Esophagus muscularis mucosa (tissue), 4 donors: ENCODE measurements around the gene SHISA2. TPM values are rescaled to one million over a fixed set of nuclear protein-coding genes. Genes with fewer than 3 reads are reported as not detected.
A peak's percentile ranks its signal among the peaks of the same experiment; 100 is the strongest.

Source experiments
- DNase-seq: peaks from one replicate; pipeline ENCODE4 v3.0.0-alpha.2; 2017; ENCODE audit errors: extremely low spot score
- H3K27ac ChIP-seq, 4 donors: fragments of 200-600 bp; sonication (generic); replicated peaks in 1 of 4; 1 replicate in 3 of 4; 2 replicates in 1 of 4; pipeline ENCODE4 v1.5.1; 2016 to 2019; ENCODE audit warnings: mild to moderate bottlenecking in 1 of 4
- H3K27me3 ChIP-seq, 4 donors: fragments of 200-600 bp; sonication (generic); one replicate each; pipeline versions ENCODE4 v1.5.1 to v1.6.0; 2016 to 2019
- H3K36me3 ChIP-seq, 4 donors: fragments of 200-600 bp; sonication (generic); one replicate each; pipeline ENCODE4 v1.5.1; 2016 to 2019
- H3K4me1 ChIP-seq, 4 donors: fragments of 200-600 bp; sonication (generic); one replicate each; pipeline ENCODE4 v1.5.1; 2016 to 2019
- H3K4me3 ChIP-seq, 4 donors: fragments of 200-600 bp; sonication (generic); 1 replicate in 2 of 4; 2 replicates in 2 of 4; pipeline ENCODE4 v1.5.1; 2016 to 2019; ENCODE audit warnings: mild to moderate bottlenecking in 4 of 4, moderate library complexity in 1 of 4
- H3K9me3 ChIP-seq, 4 donors: fragments of 200-600 bp; sonication (generic); 1 replicate in 3 of 4; 2 replicates in 1 of 4; pipeline ENCODE4 v1.5.1; 2016 to 2019
- CTCF ChIP-seq, 3 experiments: fragments of 200-600 bp in 2 of 3; fragments of 450-650 bp in 1 of 3; sonication (generic) in 2 of 3; IDR thresholded peaks; one replicate each; pipeline ENCODE4 v1.5.1; 2017 to 2019; ENCODE audit warnings: antibody characterized with exemption in 3 of 3, mild to moderate bottlenecking in 2 of 3, moderate library complexity in 1 of 3
- EP300 ChIP-seq: sonication (generic); formaldehyde crosslinking; IDR thresholded peaks from one replicate; pipeline ENCODE4 v1.6.1; 2017; ENCODE audit warnings: antibody characterized with exemption
- POLR2A ChIP-seq: fragments of 450-650 bp; IDR thresholded peaks from one replicate; pipeline ENCODE4 v1.6.1; 2017; ENCODE audit warnings: antibody characterized with exemption, moderate library complexity, mild to moderate bottlenecking, low read depth
- POLR2AphosphoS5 ChIP-seq, 2 donors: sonication (generic); formaldehyde crosslinking; IDR thresholded peaks; one replicate each; pipeline ENCODE4 v1.6.1; 2017; ENCODE audit warnings: antibody characterized with exemption in 2 of 2
- WGBS: methylation state at CpG from one replicate; pipeline ENCODE4 v1.1.5; 2018; 5-methylcytosine and 5-hydroxymethylcytosine counted together
- intact Hi-C: fragments of 100-400 bp; cut with DNase I; formaldehyde crosslinking; loops from one replicate; pipeline ENCODE4 v1.15.1; 2023
- total RNA-seq, 4 donors: library from RNA; depleted of rRNA; stranded (reverse); fragments of >200 nt; gene quantifications; one replicate each; pipeline versions ENCODE4 v1.1.0 to v1.2.1, GENCODE V29; 2016

Gene SHISA2
- total RNA-seq, 4 donors from 2014 or later, result 0.78 to 0.98 (median 0.83) TPM; not detected in 1

- no peaks in the 10 kb centered on the region for H3K36me3 ChIP-seq
- intact Hi-C loops, result no loop called here
- peak; percentile 62 for DNase-seq
- H3K27me3 ChIP-seq, result peaks cover 0 to 10% (median 0%) of the 10 kb centered on the region in 4 donors
- peaks cover 0 to 3% (median 0%) of the 10 kb centered on the region in 4 donors for H3K9me3 ChIP-seq
- no peaks in the 10 kb centered on the region for H3K4me1 ChIP-seq
- no peak overlapping the region for H3K4me3 ChIP-seq
- TF ChIP-seq CTCF (IDR thresholded peaks at IDR 0.05), result no peak
- no peak for TF ChIP-seq POLR2AphosphoS5 (IDR thresholded peaks at IDR 0.05)
- TF ChIP-seq EP300, result no peak
- TF ChIP-seq POLR2A, result no peak
- 55% methylated on average over 3 of the region's 3 CpGs for WGBS
- no peak overlapping the region for H3K27ac ChIP-seq
Observed at GRCh38 chr13:26041444-26041843, 10.4 kb downstream of the SHISA2 start.

- Histone ChIP-seq H3K4me3 (no peak overlapping the region), H3K36me3 (no peaks in the 10 kb centered on the region), H3K9me3 (peaks cover 0 to 9% (median 0%) of the 10 kb centered on the region in 4 donors), H3K4me1 (no peaks in the 10 kb centered on the region), H3K27ac (no peak overlapping the region), H3K27me3 (peaks cover 0 to 11% (median 0%) of the 10 kb centered on the region in 4 donors)
- intact Hi-C loops, result no loop called here
- TF ChIP-seq POLR2A, result no peak
- no peak for TF ChIP-seq CTCF (IDR thresholded peaks at IDR 0.05)
- no peak for TF ChIP-seq POLR2AphosphoS5 (IDR thresholded peaks at IDR 0.05)
- TF ChIP-seq EP300, result no peak
- WGBS, result 94% methylated on average over 8 of the region's 8 CpGs
- peak; percentile 90 for DNase-seq
Observed at GRCh38 chr13:26038931-26039475, 12.8 kb downstream of the SHISA2 start.

- H3K27me3 ChIP-seq, result peaks cover 0 to 11% (median 0%) of the 10 kb centered on the region in 4 donors
- 33% methylated on average over 2 of the region's 2 CpGs for WGBS
Observed at GRCh38 chr13:26037302-26037701, 14.5 kb downstream of the SHISA2 start.

GRCh38 chr13:26036383-26036782 is 15.4 kb downstream of the SHISA2 start:
- Histone ChIP-seq H3K9me3 (peaks cover 0 to 9% (median 0%) of the 10 kb centered on the region in 4 donors), H3K27me3 (peaks cover 0 to 11% (median 0%) of the 10 kb centered on the region in 4 donors), H3K4me1 (no peaks in the 10 kb centered on the region), H3K36me3 (no peaks in the 10 kb centered on the region), H3K27ac (no peak overlapping the region), H3K4me3 (no peak overlapping the region)
- TF ChIP-seq CTCF (IDR thresholded peaks at IDR 0.05) (no peak), POLR2AphosphoS5 (IDR thresholded peaks at IDR 0.05) (no peak), EP300 (no peak), POLR2A (no peak)
- WGBS, result 92% methylated on average over 4 of the region's 4 CpGs
- intact Hi-C loops, result no loop called here
- no peak for DNase-seq

More at GRCh38 chr13:26037302-26037701, 14.5 kb downstream of the SHISA2 start:
- Histone ChIP-seq H3K9me3 (peaks cover 0 to 9% (median 0%) of the 10 kb centered on the region in 4 donors), H3K4me3 (no peak overlapping the region), H3K27ac (no peak overlapping the region), H3K36me3 (no peaks in the 10 kb centered on the region), H3K4me1 (no peaks in the 10 kb centered on the region)
- TF ChIP-seq CTCF (IDR thresholded peaks at IDR 0.05) (peak in 1 of 3 experiments; percentile 14), POLR2A (no peak), POLR2AphosphoS5 (IDR thresholded peaks at IDR 0.05) (no peak)
- DNase-seq, result no peak
- intact Hi-C loops, result no loop called here

GRCh38 chr13:26034018-26034417 is 17.8 kb downstream of the SHISA2 start:
- H3K4me1 ChIP-seq, result no peaks in the 10 kb centered on the region
- peaks cover 0 to 11% (median 0%) of the 10 kb centered on the region in 4 donors for H3K27me3 ChIP-seq
- no peak overlapping the region for H3K4me3 ChIP-seq
- 73% methylated on average over 3 of the region's 3 CpGs for whole genome bisulfite sequencing
- no peak for DNase-seq
- H3K9me3 ChIP-seq, result peaks cover 0 to 9% (median 0%) of the 10 kb centered on the region in 4 donors
- no peak overlapping the region for H3K27ac ChIP-seq
- no peaks in the 10 kb centered on the region for H3K36me3 ChIP-seq
- intact Hi-C loops, result no loop called here
- TF ChIP-seq CTCF (IDR thresholded peaks at IDR 0.05), result no peak
